GM06990 (cell line): ENCODE measurements around the gene MELTF.

Experiments used
- DNase-seq: peaks from one replicate; pipeline ENCODE4 v3.0.0-alpha.2; 2011; ENCODE audit not compliant: insufficient read length; ENCODE audit errors: extremely low read depth
- H3K27me3 ChIP-seq: replicated peaks from 2 replicates; pipeline ENCODE4 v1.6.0; 2011; ENCODE audit warnings: low read length; ENCODE audit not compliant: control insufficient read depth, insufficient read depth
- H3K36me3 ChIP-seq: 2 replicates; pipeline ENCODE4 v1.5.1; 2011; ENCODE audit warnings: low read length; ENCODE audit not compliant: control insufficient read depth, insufficient read depth
- H3K4me3 ChIP-seq: replicated peaks from 2 replicates; pipeline ENCODE4 v1.5.1; 2011; ENCODE audit warnings: low read depth, mild to moderate bottlenecking, control low read depth, low read length
- CTCF ChIP-seq: IDR thresholded peaks from 2 replicates; pipeline ENCODE4 v1.5.1; 2011; ENCODE audit warnings: low read length, control low read depth, mild to moderate bottlenecking, inconsistent platforms; ENCODE audit not compliant: insufficient read depth, poor library complexity, severe bottlenecking

The MELTF gene

GRCh38 chr3:197002701-197003454 lies 26.7 kb downstream of the MELTF start:
- peak; percentile 31 for TF ChIP-seq CTCF
- peak overlapping the region; percentile 61 for H3K4me3 ChIP-seq
- no peaks in the 10 kb centered on the region for H3K36me3 ChIP-seq
- no peaks in the 10 kb centered on the region for H3K27me3 ChIP-seq
- peak; percentile 89 for DNase-seq

- no peaks in the 10 kb centered on the region for H3K27me3 ChIP-seq
- DNase-seq: no peak
- H3K4me3 ChIP-seq: peak overlapping the region; percentile 61
- no peaks in the 10 kb centered on the region for H3K36me3 ChIP-seq
- TF ChIP-seq CTCF: no peak
These were observed 27.5 kb downstream of the MELTF start for GRCh38 chr3:197001972-197002700.

- no peak overlapping the region for H3K4me3 ChIP-seq
- H3K36me3 ChIP-seq: no peaks in the 10 kb centered on the region
- TF ChIP-seq CTCF: no peak
- DNase-seq: no peak
- H3K27me3 ChIP-seq: no peaks in the 10 kb centered on the region
These were observed 28.3 kb downstream of the MELTF start for GRCh38 chr3:197001106-197001971.

GRCh38 chr3:197000211-197000610 lies 29.4 kb downstream of the MELTF start:
- no peak overlapping the region for H3K4me3 ChIP-seq
- H3K36me3 ChIP-seq: no peaks in the 10 kb centered on the region
- no peak for TF ChIP-seq CTCF
- H3K27me3 ChIP-seq: no peaks in the 10 kb centered on the region
- no peak for DNase-seq

- Histone ChIP-seq H3K36me3 (no peaks in the 10 kb centered on the region), H3K4me3 (no peak overlapping the region), H3K27me3 (no peaks in the 10 kb centered on the region)
- no peak for DNase-seq
- no peak for TF ChIP-seq CTCF
These were observed 30.5 kb downstream of the MELTF start for GRCh38 chr3:196998966-196999760.
